ENCODE results near the gene RPS6KB2. TPM values are rescaled to one million over a fixed set of nuclear protein-coding genes. Genes with fewer than 3 reads are reported as not detected.

The RPS6KB2 gene
- polyA plus RNA-seq, 1 donor from 2014 or later: 92.8 TPM

GRCh38 chr11:67395555-67396258, 32.6 kb upstream of the RPS6KB2 start:
- Histone ChIP-seq H3K27ac (ENCODE audit: low read length) (no peak overlapping the region), H3K9me2 (ENCODE audit: insufficient read depth, low read length) (no peaks in the 10 kb centered on the region), H3K27me3 (ENCODE audit: insufficient read depth, low read depth, low read length) (no peaks in the 10 kb centered on the region), H3K4me3 (ENCODE audit: low read length) (no peak overlapping the region), H3K36me3 (ENCODE audit: insufficient read depth, low read length) (no peaks in the 10 kb centered on the region), H3K79me2 (replicated peaks; ENCODE audit: insufficient read depth, low read length) (peaks cover 5% of the 10 kb centered on the region), H3K4me2 (ENCODE audit: low read length) (no peak overlapping the region), H3K9me3 (ENCODE audit: low read length) (no peaks in the 10 kb centered on the region), H3K9ac (ENCODE audit: low read length) (no peak overlapping the region), H3F3A (ENCODE audit: insufficient read depth, low read length, poor library complexity, severe bottlenecking) (no peaks in the 10 kb centered on the region), H4K20me1 (ENCODE audit: insufficient read depth) (no peaks in the 10 kb centered on the region), H2AFZ (ENCODE audit: low read depth, low read length) (no peak overlapping the region)
- TF ChIP-seq MXI1 (conservative IDR thresholded peaks at IDR 0.05; ENCODE audit: poor library complexity, severe bottlenecking) (no peak), EP300 (conservative IDR thresholded peaks at IDR 0.05; ENCODE audit: poor library complexity, severe bottlenecking) (no peak), RAD21 (conservative IDR thresholded peaks at IDR 0.05) (no peak), SMC3 (conservative IDR thresholded peaks at IDR 0.05; ENCODE audit: poor library complexity) (no peak), POLR2AphosphoS5 (IDR thresholded peaks at IDR 0.05) (no peak), EZH2 (IDR thresholded peaks at IDR 0.05; ENCODE audit: borderline replicate concordance, insufficient read depth, low read length, poor library complexity, severe bottlenecking) (no peak), TAF1 (IDR thresholded peaks at IDR 0.05; ENCODE audit: low read depth) (no peak), REST (IDR thresholded peaks at IDR 0.05; ENCODE audit: borderline replicate concordance) (no peak)
- TF ChIP-seq, protein P1, sequence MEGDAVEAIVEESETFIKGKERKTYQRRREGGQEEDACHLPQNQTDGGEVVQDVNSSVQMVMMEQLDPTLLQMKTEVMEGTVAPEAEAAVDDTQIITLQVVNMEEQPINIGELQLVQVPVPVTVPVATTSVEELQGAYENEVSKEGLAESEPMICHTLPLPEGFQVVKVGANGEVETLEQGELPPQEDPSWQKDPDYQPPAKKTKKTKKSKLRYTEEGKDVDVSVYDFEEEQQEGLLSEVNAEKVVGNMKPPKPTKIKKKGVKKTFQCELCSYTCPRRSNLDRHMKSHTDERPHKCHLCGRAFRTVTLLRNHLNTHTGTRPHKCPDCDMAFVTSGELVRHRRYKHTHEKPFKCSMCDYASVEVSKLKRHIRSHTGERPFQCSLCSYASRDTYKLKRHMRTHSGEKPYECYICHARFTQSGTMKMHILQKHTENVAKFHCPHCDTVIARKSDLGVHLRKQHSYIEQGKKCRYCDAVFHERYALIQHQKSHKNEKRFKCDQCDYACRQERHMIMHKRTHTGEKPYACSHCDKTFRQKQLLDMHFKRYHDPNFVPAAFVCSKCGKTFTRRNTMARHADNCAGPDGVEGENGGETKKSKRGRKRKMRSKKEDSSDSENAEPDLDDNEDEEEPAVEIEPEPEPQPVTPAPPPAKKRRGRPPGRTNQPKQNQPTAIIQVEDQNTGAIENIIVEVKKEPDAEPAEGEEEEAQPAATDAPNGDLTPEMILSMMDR (IDR thresholded peaks at IDR 0.05; ENCODE audit: poor library complexity, severe bottlenecking): no peak

DNA sequence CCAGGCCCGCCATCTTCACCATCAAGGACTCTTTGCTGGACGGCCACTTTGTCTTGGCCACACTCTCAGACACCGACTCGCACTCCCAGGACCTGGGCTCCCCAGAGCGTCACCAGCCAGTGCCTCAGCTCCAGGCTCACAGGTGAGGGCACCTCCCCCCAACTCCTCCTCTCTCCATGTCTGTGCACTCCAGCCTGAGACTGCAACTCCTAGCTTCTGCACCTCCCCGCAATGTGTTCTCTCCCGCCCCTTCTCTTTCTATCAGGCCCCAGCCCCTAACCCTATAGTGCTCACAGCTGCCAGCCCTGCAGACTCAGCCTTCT, 32.1 kb upstream of the RPS6KB2 start:
- H3K79me2 ChIP-seq (replicated peaks; ENCODE audit: insufficient read depth, low read length): peaks cover 10% of the 10 kb centered on the region
- H3K9ac ChIP-seq (ENCODE audit: low read length): no peak overlapping the region
- no peak overlapping the region for H2AFZ ChIP-seq (ENCODE audit: low read depth, low read length)
- H3K27me3 ChIP-seq (ENCODE audit: insufficient read depth, low read depth, low read length): no peaks in the 10 kb centered on the region
- H3K9me2 ChIP-seq (ENCODE audit: insufficient read depth, low read length): no peaks in the 10 kb centered on the region
- no peaks in the 10 kb centered on the region for H3K36me3 ChIP-seq (ENCODE audit: insufficient read depth, low read length)
- no peaks in the 10 kb centered on the region for H3K9me3 ChIP-seq (ENCODE audit: low read length)
- H3K4me3 ChIP-seq (ENCODE audit: low read length): no peak overlapping the region
- no peak overlapping the region for H3K4me2 ChIP-seq (ENCODE audit: low read length)
- no peaks in the 10 kb centered on the region for H3F3A ChIP-seq (ENCODE audit: insufficient read depth, low read length, poor library complexity, severe bottlenecking)
- no peak for TF ChIP-seq MXI1 (conservative IDR thresholded peaks at IDR 0.05; ENCODE audit: poor library complexity, severe bottlenecking)
- TF ChIP-seq REST (IDR thresholded peaks at IDR 0.05; ENCODE audit: borderline replicate concordance): no peak
- no peak for TF ChIP-seq RAD21 (conservative IDR thresholded peaks at IDR 0.05)
- no peak for TF ChIP-seq TAF1 (IDR thresholded peaks at IDR 0.05; ENCODE audit: low read depth)
- TF ChIP-seq, protein P1 (IDR thresholded peaks at IDR 0.05; ENCODE audit: poor library complexity, severe bottlenecking): no peak
- TF ChIP-seq EP300 (conservative IDR thresholded peaks at IDR 0.05; ENCODE audit: poor library complexity, severe bottlenecking): no peak
- TF ChIP-seq SMC3 (conservative IDR thresholded peaks at IDR 0.05; ENCODE audit: poor library complexity): no peak
- TF ChIP-seq POLR2AphosphoS5 (IDR thresholded peaks at IDR 0.05): no peak
- no peak for TF ChIP-seq EZH2 (IDR thresholded peaks at IDR 0.05; ENCODE audit: borderline replicate concordance, insufficient read depth, low read length, poor library complexity, severe bottlenecking)
- H4K20me1 ChIP-seq (ENCODE audit: insufficient read depth): no peaks in the 10 kb centered on the region
- H3K27ac ChIP-seq (ENCODE audit: low read length): no peak overlapping the region
